GM19468 (cell line): ENCODE data around the gene BTBD2.
"Not testable (repeated sequence)": the region's sequence is repeated elsewhere in the genome, so short reads cannot be mapped to it uniquely, and the experiment has no call there.

Experiments used
- ATAC-seq: cut with Tn5 transposase; IDR thresholded peaks from one replicate; pipeline ENCODE4 v1.9.1; 2021; ENCODE audit warnings: mild to moderate bottlenecking, moderate library complexity, moderate number of reproducible peaks; ENCODE audit not compliant: unreplicated experiment; ENCODE audit errors: extremely low read depth

Gene BTBD2

DNA sequence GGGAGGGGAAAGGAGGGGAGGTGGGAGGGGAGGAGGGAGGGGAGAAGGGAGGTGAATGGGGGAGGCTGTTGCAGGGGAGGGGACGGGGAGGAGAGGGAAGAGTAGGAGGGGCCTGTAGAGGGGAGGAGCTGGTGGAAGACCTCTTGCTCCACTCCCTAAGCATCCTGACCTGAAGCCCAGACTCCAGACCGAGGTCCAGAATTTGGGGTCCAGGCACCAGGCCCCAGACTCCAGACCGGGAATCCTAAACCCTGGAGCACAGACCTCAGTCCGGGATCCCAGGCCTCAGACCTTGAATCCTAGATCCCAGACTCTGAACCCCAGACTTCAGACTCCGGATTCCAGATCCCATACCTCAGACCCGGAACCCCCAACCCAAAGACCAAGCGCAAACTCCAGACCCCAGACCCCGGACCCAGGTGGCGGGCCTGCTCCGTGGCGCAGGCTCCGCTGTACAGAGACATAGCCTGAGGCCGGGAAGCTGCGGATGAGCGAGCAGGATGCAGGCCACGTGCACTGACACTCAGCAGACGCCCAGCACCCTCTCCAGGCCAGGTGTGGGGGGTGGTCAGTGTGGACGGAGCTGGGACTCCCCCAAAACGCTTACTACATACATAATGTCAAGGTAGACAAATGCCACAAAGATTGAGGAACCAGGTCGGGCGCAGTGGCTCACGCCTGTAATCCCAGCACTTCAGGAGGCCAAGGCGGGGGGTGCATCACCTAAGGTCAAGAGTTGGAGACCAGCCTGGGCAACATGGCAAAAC, 710 bp upstream of the BTBD2 start:
- no peak for ATAC-seq

DNA sequence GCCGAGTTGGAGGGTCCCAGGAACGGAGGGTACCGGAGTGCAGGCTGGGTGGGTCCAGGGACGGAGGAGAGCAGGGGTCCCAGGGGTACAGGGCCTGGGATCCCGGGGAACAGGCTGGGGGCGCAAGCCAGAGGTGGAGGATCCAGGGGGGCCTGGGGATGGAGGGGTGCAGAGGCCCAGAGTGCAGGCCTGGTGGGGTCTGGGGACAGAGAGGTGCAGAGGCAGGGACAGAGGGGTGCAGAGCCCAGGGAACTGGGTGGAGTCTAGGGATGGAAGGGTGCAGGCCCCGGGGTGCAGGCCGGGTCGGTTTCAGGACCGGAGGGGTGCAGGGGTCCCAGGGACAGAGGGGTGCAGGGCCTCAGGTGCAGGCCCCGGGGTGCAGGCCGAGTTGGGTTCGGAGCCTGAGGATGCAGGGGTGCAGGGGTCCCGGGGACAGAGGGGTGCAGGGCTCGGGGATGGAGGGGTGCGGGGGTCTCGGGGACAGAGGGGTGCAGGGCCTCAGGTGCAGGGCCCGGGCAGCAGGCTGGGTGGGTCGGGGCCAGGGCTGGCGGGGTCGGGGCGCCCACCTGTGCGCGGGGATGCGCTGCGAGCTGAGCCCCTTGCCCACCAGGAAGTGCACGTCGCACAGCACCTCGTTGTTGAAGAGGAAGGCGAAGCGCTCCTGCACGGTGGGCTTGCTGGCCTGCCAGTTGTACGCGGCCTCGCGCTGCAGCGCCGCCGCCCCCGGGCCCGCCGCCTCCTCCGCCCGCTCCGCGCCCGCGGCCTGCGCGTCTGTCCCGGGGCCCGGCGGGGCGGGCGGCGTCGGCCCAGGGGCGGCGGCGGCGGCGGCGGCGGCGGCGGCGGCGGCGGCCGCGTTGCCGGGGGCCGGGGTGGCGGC, 545 bp downstream of the BTBD2 start:
- ATAC-seq, result no peak

DNA sequence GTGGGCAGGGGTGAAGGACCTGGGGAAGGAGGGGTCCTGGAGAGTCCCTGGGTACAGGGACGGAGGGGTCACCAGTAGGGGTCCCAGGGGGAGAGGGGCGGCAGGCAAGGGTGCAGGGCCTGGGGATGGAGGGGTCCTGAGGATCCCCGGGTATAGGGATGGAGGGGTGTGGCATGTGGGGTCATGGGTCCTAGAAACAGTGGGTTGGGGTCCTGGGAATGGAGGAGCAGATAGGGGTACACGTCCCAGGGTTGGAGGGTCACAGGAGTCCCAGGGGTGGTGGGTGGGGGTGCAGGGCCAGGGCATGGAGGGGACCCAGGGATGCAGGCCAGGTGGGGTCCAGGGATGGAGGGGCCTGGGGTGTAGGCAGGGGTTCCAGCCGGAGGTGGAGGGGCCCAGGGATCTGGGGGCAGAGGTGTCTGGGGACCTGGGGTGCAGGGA, 1.4 kb downstream of the BTBD2 start:
- no peak for ATAC-seq

DNA sequence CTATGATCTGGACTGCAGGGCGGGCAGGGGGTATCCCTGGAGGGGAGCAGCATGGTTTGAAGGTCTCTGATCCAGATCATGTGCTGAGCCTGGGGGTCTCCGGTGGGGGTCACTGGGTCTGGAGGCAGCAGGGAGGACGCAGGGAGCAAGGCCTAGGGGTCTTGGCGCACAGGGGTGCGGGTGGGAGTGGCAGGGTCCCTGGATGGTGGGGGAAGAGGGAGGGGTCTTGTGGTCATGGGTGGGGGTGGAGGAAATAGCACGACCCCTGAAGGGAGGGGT, 1.9 kb downstream of the BTBD2 start:
- ATAC-seq, result no peak

DNA sequence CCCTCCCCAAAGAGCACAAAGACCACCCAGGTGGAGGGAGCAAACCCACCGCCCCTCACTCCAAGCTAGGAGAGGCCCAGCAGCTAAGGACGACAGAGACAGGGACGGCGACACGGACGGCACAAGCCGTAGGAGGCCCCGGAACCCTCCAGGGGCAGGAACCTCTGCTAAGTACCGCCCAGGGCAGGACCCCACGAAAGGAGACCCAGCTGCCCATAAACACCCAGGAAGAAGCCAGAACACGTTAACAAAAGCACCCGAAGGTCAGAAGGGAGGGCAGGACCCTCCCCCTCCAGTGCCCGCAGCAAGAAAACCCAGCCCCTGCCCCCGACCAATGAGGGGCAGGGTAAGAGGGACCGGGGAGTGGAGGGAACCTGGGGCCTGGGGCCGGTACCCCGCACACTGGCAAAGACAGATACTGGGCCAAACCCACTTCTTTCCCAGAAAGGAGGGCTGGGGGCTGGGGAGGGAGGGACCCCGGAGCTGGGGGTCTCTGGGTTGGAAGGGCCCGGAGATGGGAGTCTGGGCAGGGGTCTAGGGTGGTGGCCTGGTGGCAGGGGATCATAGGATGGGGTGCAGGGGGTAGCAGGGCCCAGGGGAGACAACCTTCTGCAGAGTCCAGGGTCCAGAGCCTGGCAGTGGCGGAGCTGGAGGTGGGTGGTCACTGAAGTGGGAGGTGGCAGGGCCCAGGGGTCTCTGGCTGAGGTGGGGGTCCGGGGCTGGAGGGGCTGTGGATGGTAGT, 2.4 kb downstream of the BTBD2 start:
- no peak for ATAC-seq

DNA sequence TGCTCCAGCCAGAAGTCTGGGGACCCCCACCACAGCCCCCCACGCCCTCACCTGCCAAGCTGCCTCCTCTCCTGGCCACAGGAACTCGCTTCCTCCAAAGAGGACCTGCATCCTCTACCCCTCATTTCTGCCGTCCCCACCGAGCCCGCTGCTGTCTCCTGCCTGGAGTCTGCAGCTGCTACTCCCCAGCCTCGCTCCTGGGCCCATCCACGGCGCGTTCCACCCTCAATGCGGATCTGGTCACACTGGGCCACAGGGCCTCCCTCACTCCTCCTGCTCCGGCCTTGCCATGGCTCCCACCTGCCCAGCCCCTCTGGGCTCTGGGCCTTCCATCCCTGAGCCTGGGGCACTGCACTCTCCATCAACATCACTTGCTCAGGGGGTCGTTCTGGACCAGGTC, 4.3 kb downstream of the BTBD2 start:
- no peak for ATAC-seq

DNA sequence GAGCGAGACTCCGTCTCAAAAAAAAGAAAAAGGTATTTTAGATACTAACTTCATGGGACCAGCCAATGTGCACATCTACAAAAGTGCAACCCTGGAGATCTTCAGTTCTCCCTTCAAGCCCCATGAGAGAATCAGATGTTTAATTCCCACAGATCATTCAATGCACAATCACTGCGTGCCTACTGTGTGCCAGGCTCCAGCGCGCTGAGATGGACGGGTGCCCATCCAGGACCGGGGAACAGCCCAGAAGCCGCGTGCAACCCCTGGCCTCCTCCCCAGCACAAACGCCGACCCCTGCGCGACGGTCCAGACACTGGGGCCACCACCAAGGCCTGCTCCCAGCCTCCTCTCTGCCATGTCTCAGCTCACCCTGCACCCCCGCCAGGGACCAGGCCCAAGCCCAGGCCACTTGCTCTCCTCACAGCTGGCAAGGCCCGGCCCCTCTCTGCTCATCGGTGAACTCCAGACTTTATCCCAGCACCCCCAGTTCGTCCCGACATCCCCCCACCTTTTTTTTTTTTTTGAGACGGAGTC, 5.3 kb downstream of the BTBD2 start:
- ATAC-seq, result no peak

DNA sequence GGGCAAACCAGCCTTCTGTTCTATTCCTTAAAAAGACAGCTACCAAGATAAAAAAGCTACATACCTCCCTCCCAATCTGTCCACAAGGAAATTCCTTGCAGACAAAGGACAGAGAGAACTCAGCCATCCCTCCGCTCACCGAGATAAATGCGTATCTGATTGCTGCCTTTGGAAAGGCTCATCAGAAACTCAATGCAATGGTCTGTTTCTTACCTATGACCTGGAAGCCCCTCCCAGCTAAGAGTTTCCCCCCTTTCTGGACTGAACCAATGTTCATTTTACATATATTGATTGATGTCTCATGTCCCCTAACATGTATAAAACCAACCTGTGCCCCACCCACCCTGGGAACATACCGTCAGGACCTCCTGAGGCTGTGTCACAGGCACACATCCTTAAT, 11.6 kb downstream of the BTBD2 start:
- no peak for ATAC-seq

DNA sequence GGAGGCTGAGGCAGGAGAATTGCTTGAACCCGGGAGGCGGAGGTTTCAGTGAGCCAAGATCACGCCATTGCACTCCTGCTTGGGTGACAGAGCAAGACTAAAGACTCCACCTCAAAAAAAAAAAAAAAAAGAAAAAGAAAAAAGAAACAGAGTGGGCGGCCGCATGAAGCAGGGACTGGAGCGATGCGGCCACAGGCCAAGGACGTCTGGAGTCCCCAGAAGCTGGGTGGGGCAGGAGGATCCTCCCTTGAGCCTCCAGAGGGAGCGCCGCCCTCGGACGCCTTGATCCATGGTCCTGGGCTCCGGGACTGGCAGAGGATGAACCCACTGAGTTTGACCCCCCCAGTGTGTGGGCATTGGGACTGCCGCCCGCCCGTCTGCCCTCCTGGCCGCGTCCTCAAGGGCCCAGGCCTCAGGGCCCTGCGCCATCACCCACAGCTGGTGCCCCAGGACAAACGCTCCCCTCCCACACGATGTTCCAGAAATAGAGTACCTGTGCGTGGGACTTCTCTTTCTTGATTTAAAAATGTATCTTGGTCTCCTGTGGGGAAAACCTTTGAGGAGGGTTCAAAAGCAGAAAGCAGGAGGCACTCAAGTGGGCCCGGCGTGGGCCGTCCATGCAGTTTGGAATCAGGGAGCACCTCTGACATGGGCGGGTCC, 15.5 kb downstream of the BTBD2 start:
- no peak for ATAC-seq

DNA sequence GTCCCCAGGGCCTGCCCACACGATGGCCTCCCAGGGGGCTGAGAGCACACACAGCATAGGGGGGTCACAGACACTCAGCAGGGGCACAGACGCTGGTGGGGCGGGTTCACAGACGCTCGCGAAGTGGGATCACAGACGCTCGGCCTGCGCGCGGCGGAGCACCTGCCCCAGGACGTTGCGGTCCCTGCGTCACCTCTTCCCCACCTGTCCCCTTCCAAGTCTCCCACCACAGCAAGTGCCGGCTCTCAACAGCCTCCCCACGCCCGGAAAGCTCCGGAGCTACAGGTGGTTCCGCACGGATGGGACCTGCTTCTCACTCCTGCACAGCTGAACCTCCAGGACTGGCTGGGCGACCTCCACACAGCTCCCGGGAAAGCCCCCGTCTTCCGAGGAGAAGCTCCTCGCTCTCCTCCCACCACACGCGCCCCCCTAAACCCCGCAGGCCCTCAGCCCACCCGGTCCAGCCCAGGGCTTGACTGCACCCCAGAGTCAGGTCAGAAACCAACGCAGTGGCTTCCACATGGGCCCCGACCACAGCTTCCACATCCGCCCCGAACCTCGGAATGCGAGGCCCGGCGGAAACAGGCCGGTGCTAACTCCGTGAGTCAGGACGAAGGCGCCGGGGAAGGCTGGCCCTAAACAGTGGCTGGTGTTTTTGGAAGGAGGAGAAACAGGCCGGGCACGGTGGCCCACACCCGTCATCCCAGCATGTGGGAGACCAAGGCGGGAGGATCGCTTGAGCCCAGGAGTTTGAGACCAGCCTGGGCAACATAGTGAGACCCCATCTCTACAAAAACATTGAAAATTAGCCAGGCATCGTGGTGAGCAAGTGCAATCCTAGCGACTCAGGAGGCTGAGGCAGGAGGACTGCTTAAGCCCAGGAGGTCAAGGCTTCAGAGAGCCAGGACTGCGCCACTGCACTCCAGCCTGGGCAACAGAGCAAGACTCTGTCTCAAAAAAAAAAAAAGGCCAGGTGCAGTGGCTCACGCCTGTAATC, 16.5 kb downstream of the BTBD2 start:
- ATAC-seq, result no peak

DNA sequence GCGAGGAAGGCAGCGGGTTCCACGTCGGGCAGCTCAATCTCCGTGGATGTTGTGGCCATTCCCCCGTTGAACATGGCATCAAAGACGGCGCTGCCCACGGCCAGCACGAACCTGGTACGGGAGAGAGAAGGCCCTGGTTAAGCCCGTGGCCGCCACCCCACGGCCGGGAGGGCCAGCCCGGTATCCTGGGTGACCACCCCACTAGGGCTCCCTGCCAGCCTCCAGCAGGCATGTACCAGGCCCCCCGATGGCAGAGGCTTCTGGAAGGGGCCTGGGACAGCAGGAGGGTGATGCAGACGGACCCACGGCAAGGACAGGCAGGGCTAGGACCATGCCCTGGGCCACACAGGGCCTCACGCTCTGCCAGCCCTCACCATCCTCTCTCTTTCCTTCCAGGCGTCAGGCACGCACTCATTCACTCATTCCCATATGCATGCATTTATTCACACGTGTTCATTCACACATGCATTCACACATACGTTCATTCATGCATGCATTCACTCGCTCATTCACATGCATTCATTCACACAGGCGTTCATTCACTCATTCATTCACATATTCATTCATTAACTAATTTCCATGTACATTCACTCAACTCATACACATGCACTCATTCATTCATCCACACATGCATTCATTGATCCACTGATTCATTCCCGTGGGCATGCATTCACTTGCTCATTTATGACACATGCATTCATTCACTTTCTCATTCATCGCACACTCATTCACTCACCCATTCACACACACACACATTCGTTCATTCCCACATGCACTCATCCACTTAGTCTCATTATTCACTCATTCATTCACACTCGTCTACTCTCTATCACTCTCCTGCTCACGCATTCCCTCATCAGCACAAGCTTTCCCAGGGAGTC, 17.9 kb downstream of the BTBD2 start:
- ATAC-seq, result no peak

DNA sequence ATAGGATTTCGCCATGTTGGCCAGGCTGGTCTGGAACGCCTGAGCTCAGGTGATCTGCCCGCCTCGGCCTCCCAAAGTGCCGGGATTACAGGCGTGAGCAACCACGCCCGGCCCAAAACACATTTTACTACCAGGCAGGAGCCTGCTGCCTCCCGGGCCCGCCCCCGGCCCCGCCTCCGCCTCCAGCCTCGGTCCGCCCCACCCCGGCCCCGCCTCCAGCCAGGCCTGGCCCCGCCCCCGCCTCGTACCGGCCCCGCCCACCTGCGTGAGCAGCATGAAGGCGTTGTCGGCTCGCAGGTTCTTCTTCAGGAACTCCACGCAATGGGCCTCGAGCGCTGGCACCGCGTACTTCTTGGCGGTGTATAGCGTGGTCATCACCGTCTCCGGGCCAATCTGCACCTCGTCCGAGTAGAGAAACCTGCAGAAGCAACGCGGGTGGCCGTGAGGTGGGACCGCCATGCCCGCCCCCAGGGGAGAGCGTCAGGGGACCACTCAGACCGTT, 22.7 kb downstream of the BTBD2 start:
- no peak for ATAC-seq

DNA sequence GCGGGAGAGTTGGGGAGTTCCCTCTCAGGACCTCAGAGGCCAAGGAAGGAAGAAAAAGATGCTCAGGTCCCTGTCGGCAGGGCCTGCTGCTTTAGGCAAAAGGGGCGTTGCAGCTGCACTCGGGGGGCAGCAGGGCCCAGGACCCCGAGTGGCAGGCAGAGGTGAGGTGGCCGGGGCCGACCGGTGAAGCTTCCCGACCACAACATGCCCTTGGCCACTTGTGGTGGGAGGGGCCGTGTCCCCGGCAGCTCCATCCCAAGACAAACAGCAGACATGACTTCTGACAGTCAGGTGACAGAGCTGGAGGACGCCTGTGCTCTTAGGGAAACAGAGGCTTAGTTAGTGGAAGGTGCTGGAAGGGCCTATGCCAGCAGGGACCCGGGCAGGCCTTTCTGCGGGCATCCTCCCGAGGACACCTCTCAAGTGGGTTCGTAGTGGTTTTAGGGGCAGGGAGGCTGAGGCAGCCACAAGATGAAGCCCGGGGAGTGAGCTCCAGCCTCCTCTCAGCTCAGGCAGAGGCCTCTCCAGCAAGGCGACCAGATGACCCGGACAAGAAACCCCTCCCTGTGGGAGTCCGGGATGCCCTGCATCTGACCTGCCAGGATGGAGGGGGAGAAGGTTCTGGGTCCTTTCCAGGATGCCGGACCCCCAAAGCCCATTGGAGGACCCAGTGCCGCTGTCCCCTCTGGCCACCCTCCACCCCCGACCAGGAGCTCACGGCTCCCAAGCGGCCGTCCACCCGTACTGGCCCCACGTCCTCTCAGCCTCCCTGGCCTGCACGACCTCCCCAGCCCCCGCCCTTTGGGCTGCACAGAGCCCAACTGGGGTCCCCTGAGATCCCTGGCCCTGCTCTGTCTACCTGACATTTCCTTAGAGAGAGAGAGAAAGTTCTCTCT, 24.2 kb downstream of the BTBD2 start:
- ATAC-seq, result no peak

DNA sequence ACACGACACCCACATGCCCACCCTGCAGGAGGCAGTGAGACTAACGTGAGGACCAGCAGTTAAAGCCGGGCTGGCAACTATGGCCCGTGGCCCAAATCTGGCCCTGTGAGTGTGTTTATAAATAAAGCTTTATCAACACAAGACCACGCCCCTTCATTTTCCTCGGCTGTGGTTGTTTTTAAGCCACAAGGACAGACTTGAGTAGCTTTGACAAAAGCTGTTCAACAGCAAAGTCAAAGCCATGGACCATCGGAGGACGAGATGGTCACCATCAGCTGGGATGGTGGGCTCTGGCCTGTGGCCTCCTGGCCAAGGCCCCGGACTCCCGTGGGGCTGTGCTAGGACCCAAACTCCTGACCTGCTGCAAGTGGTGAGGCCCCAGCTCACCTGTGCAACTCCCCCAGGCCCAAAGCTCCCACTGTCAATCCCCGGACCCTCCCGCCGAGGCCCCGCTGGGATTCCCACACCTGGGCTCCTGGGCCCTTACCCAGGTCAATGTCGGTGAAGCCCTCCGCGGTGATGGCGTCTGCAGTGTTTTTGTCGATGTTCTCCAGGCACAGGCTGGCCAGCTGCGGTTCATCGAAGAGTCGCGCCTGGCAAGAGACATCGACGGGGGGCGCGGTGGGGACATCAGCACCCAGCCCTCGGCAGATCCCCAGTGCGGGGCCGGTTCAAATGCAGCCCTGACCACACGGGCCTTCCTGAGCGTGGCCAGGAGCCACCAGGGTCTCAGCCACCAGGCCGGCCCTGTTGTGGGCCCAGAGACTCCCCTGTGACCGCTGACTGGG, 25.1 kb downstream of the BTBD2 start:
- no peak for ATAC-seq

DNA sequence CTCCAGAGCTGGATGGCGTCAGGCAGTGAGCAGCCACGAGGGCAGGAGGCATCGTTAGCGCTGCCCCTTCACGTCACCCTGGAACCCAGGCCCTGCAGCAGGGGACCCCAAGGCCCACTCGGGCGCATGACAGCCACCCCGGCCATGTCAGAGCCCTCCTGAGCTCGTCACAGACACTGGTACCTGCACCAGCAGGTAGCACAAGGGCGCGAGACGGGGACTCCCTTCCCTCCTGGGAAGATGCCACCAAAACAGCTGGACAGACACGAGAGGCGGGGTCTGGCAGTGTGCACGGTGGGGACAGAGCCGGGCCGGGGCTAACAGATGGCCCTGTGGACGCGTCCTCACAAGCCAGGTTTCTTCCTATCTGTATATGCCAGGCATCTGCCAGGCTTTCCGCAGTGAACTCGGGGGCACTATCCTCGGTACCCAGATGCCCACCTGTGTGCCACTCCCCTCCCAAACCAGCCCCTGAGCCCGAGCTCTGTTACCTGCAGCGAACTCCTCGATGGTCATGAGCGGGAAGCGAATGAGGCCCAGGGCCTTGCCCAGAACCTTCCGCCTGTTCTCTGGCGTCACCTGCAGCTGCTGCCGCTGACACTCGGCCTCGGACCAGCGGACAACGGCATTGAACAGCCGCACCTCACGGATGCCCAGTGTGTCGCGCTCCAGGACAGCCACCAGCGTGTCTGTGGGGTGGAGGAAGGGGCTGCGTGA, 25.8 kb downstream of the BTBD2 start:
- no peak for ATAC-seq

DNA sequence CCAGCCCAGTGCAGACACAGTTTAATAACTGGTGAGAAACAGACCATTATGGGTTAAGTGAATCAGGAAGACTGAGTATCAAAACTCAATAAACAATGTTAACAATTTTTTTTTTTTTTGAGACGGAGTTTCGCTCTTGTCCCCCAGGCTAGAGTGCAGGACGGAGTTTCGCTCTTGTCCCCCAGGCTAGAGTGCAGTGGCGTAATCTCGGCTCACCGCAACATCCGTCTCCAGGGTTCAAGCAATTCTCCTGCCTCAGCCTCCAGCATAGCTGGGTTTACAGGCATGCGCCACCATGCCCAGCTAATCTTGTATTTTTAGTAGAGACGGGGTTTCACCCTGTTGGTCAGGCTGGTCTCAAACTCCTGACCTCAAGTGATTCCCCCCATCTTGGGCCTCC, 27.1 kb downstream of the BTBD2 start:
- not testable (repeated sequence) for ATAC-seq
